Pancreas (tissue), 10 donors: ENCODE measurements around the gene C10orf95. TPM values are rescaled to one million over a fixed set of nuclear protein-coding genes. Genes with fewer than 3 reads are reported as not detected.
A peak's percentile ranks its signal among the peaks of the same experiment; 100 is the strongest.

Experiments used
- ATAC-seq, 4 donors: fragments of 200-7000 bp; cut with Tn5 transposase; one replicate each; pipeline versions ENCODE4 v1.8.0 to v1.9.1; 2020; ENCODE audit warnings: mild to moderate bottlenecking in 4 of 4, moderate library complexity in 4 of 4
- DNase-seq, 6 donors: peaks; one replicate each; pipeline ENCODE4 v3.0.0-alpha.2; 2020
- FAIRE-seq: peaks from 2 replicates; lab custom pipeline; 2012; peaks lifted over from hg19 to GRCh38; lab: Jason Lieb, UNC
- H3K27ac ChIP-seq, 4 donors: fragments of 200-600 bp; sonication (generic); 1 replicate in 3 of 4; 2 replicates in 1 of 4; pipeline versions ENCODE4 v1.5.0 to v1.8.0; 2020
- H3K27me3 ChIP-seq, 4 donors: fragments of 200-600 bp; one replicate each; pipeline ENCODE4 v1.8.0; 2021
- H3K36me3 ChIP-seq, 3 donors: fragments of 200-600 bp; sonication (generic) in 1 of 3; one replicate each; pipeline versions ENCODE4 v1.5.0 to v1.8.0; 2020 to 2021
- H3K4me1 ChIP-seq, 3 donors: fragments of 200-600 bp; one replicate each; pipeline ENCODE4 v1.8.0; 2021
- H3K4me3 ChIP-seq, 4 donors: fragments of 200-600 bp; sonication (generic) in 2 of 4; one replicate each; pipeline versions ENCODE4 v1.5.0 to v1.8.0; 2020 to 2021
- H3K9me3 ChIP-seq, 4 donors: fragments of 200-600 bp; one replicate each; pipeline ENCODE4 v1.8.0; 2021
- CTCF ChIP-seq, 4 donors: fragments of 200-600 bp; sonication (generic) in 3 of 4; IDR thresholded peaks; one replicate each; pipeline versions ENCODE4 v1.5.0 to v1.8.0; 2021; ENCODE audit warnings: antibody characterized with exemption in 4 of 4
- WGBS, 2 donors: extraction: QIAGEN DNeasy Blood & Tissue Kit; methylation state at CpG; one replicate each; pipeline ENCODE4 v1.1.7; 2013; 5-methylcytosine and 5-hydroxymethylcytosine counted together
- intact Hi-C, 3 donors: fragments of 100-400 bp; cut with DNase I; formaldehyde crosslinking; loops; one replicate each; pipeline versions ENCODE4 v1.11.1 to v1.14.2; 2022
- polyA plus RNA-seq, 2 donors: library from polyadenylated mRNA; stranded (reverse); fragments of 200-250 nt; gene quantifications; one replicate each; pipeline ENCODE4 v1.2.3, GENCODE V29; 2013
- total RNA-seq, 6 donors: library from RNA; stranded (reverse); fragmentation: NEBNext Ultra II Directional in 4 of 6; extraction: Animal tissue kit (Norgen Biotek cat#: 25700) in 4 of 6; gene quantifications; one replicate each; pipeline versions ENCODE4 v1.2.1 to v1.2.4, GENCODE V29; 2021 to 2023
- donor health status: healthy with polysubstance abuse.
- donor health status: DM: no; HTN: no; CAD: no; lungs with moderate emphysema.
- donor health status: DM: no; HTN: no; CAD: no.
- donor health status: control.
- donor health status: control.
- donor health status: Bipolar disorder and iron deficiency.
- donor health status: DM: yes; HTN: yes; CAD: no.
- donor health status: DM: no; HTN: no; CAD: no.
- donor health status: DM: no; HTN: no; CAD: no.
- donor health status: DM: yes; HTN: yes; CAD: no.

The C10orf95 gene
- total and polyA plus RNA-seq, 8 donors: 0.37 to 1.2 (median 0.46) TPM

DNA sequence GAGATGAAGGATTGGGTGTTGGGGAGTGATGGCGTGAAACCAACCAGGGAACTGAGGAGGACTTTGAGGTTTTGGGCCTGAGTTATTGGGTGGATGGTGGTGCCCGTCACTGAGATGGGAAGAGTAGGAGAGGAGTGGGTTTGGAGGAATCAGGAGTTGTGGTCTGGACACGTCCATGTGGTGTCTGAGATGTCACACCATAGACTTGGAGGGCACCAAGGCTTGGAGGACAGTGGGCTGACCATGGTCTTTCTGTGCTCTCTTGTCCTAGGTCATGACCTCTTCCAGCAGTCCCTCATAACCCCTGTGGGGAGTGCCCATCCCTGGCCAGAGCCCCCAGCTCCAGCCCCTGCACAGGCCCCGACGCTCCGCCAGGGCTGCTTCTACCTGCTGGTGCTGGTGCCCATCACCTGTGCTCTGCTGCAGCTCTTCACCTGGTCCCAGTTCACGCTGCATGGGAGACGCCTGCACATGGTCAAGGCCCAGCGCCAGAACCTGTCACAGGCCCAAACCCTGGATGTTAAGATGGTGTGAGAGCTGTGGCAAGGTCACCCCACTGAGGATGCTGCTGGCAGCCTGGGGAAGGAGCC is 24.2 kb upstream of the C10orf95 start:
- H3K4me1 ChIP-seq: no peaks in the 10 kb centered on the region
- intact Hi-C loops: loop anchor here in 1 of 3 donors (5.0 kb wide), 1 partner anchor 243 kb away; no protein-coding TSS in a partner anchor
- no peak overlapping the region for H3K27ac ChIP-seq
- H3K27me3 ChIP-seq: no peaks in the 10 kb centered on the region
- H3K4me3 ChIP-seq: no peak overlapping the region
- H3K9me3 ChIP-seq: no peaks in the 10 kb centered on the region
- peaks cover 0 to 4% (median 0%) of the 10 kb centered on the region in 3 donors for H3K36me3 ChIP-seq
- no peak for FAIRE-seq
- ATAC-seq: no peak
- DNase-seq: peak in 1 of 6 donors; percentile 21
- WGBS, 2 donors: 75 to 82% methylated on average over 9 of the region's 9 CpGs
- no peak for TF ChIP-seq CTCF (IDR thresholded peaks at IDR 0.05)

GRCh38 chr10:102473445-102474331 is 22.3 kb upstream of the C10orf95 start:
- no peaks in the 10 kb centered on the region for H3K27me3 ChIP-seq
- intact Hi-C loops: no loop called here
- H3K27ac ChIP-seq: no peak overlapping the region
- H3K9me3 ChIP-seq: no peaks in the 10 kb centered on the region
- H3K4me3 ChIP-seq: no peak overlapping the region
- FAIRE-seq (no peak), ATAC-seq (no peak), DNase-seq (peak in 1 of 6 donors; percentile 29)
- H3K4me1 ChIP-seq: no peaks in the 10 kb centered on the region
- TF ChIP-seq CTCF (IDR thresholded peaks at IDR 0.05): no peak
- 77 to 85% methylated on average over 27 of the region's 27 CpGs for WGBS, 2 donors
- H3K36me3 ChIP-seq: no peaks in the 10 kb centered on the region

GRCh38 chr10:102470579-102471546 is 19.5 kb upstream of the C10orf95 start:
- Histone ChIP-seq H3K9me3 (no peaks in the 10 kb centered on the region), H3K27me3 (no peaks in the 10 kb centered on the region), H3K36me3 (no peaks in the 10 kb centered on the region), H3K4me1 (no peaks in the 10 kb centered on the region), H3K4me3 (no peak overlapping the region), H3K27ac (no peak overlapping the region)
- FAIRE-seq: no peak
- intact Hi-C loops: no loop called here
- DNase-seq: no peak
- no peak for TF ChIP-seq CTCF (IDR thresholded peaks at IDR 0.05)
- WGBS, 2 donors: 89 to 93% methylated on average over 35 to 36 of the region's 36 CpGs
- no peak for ATAC-seq

GRCh38 chr10:102468683-102469082 is 17.3 kb upstream of the C10orf95 start:
- Histone ChIP-seq H3K36me3 (no peaks in the 10 kb centered on the region), H3K9me3 (no peaks in the 10 kb centered on the region), H3K4me3 (no peak overlapping the region), H3K4me1 (no peaks in the 10 kb centered on the region), H3K27me3 (no peaks in the 10 kb centered on the region), H3K27ac (no peak overlapping the region)
- DNase-seq: no peak
- intact Hi-C loops: no loop called here
- no peak for TF ChIP-seq CTCF (IDR thresholded peaks at IDR 0.05)
- FAIRE-seq: no peak
- ATAC-seq: peak in 3 of 4 donors; percentile 13 to 31 (median 29)
- WGBS, 2 donors: 81 to 86% methylated on average over 9 of the region's 9 CpGs
